A549 (cell line): ENCODE results near the gene AADAC. TPM values are rescaled to one million over a fixed set of nuclear protein-coding genes. Genes with fewer than 3 reads are reported as not detected.
A peak's percentile ranks its signal among the peaks of the same experiment; 100 is the strongest.

Experiments
- ATAC-seq, 2 experiments: fragments of 200-7000 bp in 1 of 2; fragments of >200 bp in 1 of 2; cut with Nextera tagmentation in 1 of 2; cut with Tn5 transposase in 1 of 2; 3 replicates each; pipeline versions ENCODE4 v1.8.0 to v1.9.1; 2018 to 2020; ENCODE audit warnings: mild to moderate bottlenecking in 1 of 2, moderate library complexity in 1 of 2
- CTCF ChIA-PET: fragments of 300-600 bp; sonication (Branson Sonifier 250); formaldehyde crosslinking; extraction: SDS; loops from one replicate; lab custom pipeline; 2021; ENCODE audit warnings: antibody characterized with exemption, inconsistent platforms; lab: Yijun Ruan, JAX
- POLR2A ChIA-PET: fragments of 350-600 bp; formaldehyde crosslinking; extraction: SDS; loops from one replicate; lab custom pipeline; 2021; ENCODE audit warnings: antibody characterized with exemption, inconsistent platforms; lab: Yijun Ruan, JAX
- DNase-seq, 2 experiments: peaks; one replicate each; pipeline versions ENCODE4 v3.0.0 to v3.0.0-alpha.2; 2011 to 2016; ENCODE audit warnings: low read depth in 1 of 2, low spot score in 1 of 2
- FAIRE-seq: peaks from 2 replicates; lab custom pipeline; 2011; peaks lifted over from hg19 to GRCh38; lab: Jason Lieb, UNC
- H3K27ac ChIP-seq, 2 experiments: fragments of >200 bp; sonication (Bioruptor Twin); formaldehyde crosslinking; 3 replicates each; pipeline ENCODE4 v1.5.1; 2016 to 2017
- H3K4me1 ChIP-seq: fragments of >200 bp; sonication (Bioruptor Twin); formaldehyde crosslinking; 3 replicates; pipeline ENCODE4 v1.6.1; 2016
- H3K4me2 ChIP-seq: fragments of >200 bp; sonication (Bioruptor Twin); formaldehyde crosslinking; 3 replicates; pipeline ENCODE4 v1.6.1; 2016
- H3K4me3 ChIP-seq: fragments of >200 bp; sonication (Bioruptor Twin); formaldehyde crosslinking; 3 replicates; pipeline ENCODE4 v1.5.1; 2016
- H3K9me3 ChIP-seq: fragments of >200 bp; sonication (Bioruptor Twin); formaldehyde crosslinking; 3 replicates; pipeline ENCODE4 v1.6.1; 2016
- CBX2 ChIP-seq: fragments of 200-600 bp; sonication (generic); IDR thresholded peaks from 2 replicates; pipeline ENCODE4 v1.6.1; 2016; ENCODE audit warnings: low read depth, mild to moderate bottlenecking, borderline replicate concordance
- CBX8 ChIP-seq: fragments of 200-600 bp; sonication (generic); IDR thresholded peaks from 2 replicates; pipeline ENCODE4 v1.6.1; 2016
- CHD2 ChIP-seq: fragments of 150-350 bp; IDR thresholded peaks from 2 replicates; pipeline ENCODE4 v1.6.1; 2014; ENCODE audit warnings: low read length; ENCODE audit not compliant: partially characterized antibody
- EHF ChIP-seq: fragments of 250-450 bp; sonication (Bioruptor Pico); IDR thresholded peaks from 2 replicates; pipeline ENCODE4 v1.5.0; 2020; ENCODE audit warnings: mild to moderate bottlenecking
- EP300 ChIP-seq, 2 experiments: fragments of >200 bp; sonication (Bioruptor Twin); formaldehyde crosslinking; IDR thresholded peaks; 2 replicates in 1 of 2; 3 replicates in 1 of 2; pipeline ENCODE4 v1.6.1; 2016 to 2017
- FOSB ChIP-seq: fragments of 250-450 bp; sonication (Bioruptor Pico); IDR thresholded peaks from 2 replicates; pipeline ENCODE4 v1.5.0; 2020; ENCODE audit warnings: mild to moderate bottlenecking, moderate library complexity
- HEYL ChIP-seq: fragments of 250-450 bp; sonication (Bioruptor Pico); IDR thresholded peaks from 2 replicates; pipeline ENCODE4 v1.8.0; 2021; ENCODE audit warnings: mild to moderate bottlenecking, moderate library complexity
- HOXA7 ChIP-seq: fragments of 250-450 bp; sonication (Bioruptor Pico); IDR thresholded peaks from 2 replicates; pipeline ENCODE4 v1.5.0; 2020; ENCODE audit warnings: mild to moderate bottlenecking, moderate library complexity
- KDM1A ChIP-seq: fragments of 200-600 bp; sonication (generic); IDR thresholded peaks from 2 replicates; pipeline ENCODE4 v1.6.1; 2016; ENCODE audit warnings: low read depth, mild to moderate bottlenecking
- KDM5A ChIP-seq: fragments of 200-600 bp; sonication (generic); IDR thresholded peaks from 2 replicates; pipeline ENCODE4 v1.6.1; 2016; ENCODE audit warnings: antibody characterized with exemption, mild to moderate bottlenecking
- POLR2A ChIP-seq: IDR thresholded peaks from 2 replicates; pipeline ENCODE4 v1.6.1; 2012; ENCODE audit warnings: mild to moderate bottlenecking, low read length
- RAD21 ChIP-seq, 2 experiments: fragments of >200 bp in 1 of 2; sonication (Bioruptor Twin) in 1 of 2; formaldehyde crosslinking in 1 of 2; IDR thresholded peaks in 1 of 2; conservative IDR thresholded peaks in 1 of 2; 2 replicates in 1 of 2; 3 replicates in 1 of 2; pipeline ENCODE4 v1.6.1; 2012 to 2018; ENCODE audit warnings: inconsistent platforms in 1 of 2
- RARB ChIP-seq: fragments of 250-450 bp; sonication (Bioruptor Pico); IDR thresholded peaks from 2 replicates; pipeline ENCODE4 v1.8.0; 2021; ENCODE audit warnings: mild to moderate bottlenecking, moderate library complexity
- RCOR1 ChIP-seq: fragments of 150-350 bp; IDR thresholded peaks from 2 replicates; pipeline ENCODE4 v1.6.1; 2014; ENCODE audit warnings: antibody characterized with exemption, low read length, low read depth
- SMC3 ChIP-seq: fragments of >200 bp; sonication (Bioruptor Twin); formaldehyde crosslinking; IDR thresholded peaks from 3 replicates; pipeline ENCODE4 v1.6.1; 2018; ENCODE audit warnings: inconsistent platforms
- TFCP2L1 ChIP-seq: fragments of 250-450 bp; sonication (Bioruptor Pico); IDR thresholded peaks from 2 replicates; pipeline ENCODE4 v1.5.0; 2021; ENCODE audit warnings: mild to moderate bottlenecking
- ZC3H11A ChIP-seq: fragments of 450-650 bp; IDR thresholded peaks from 2 replicates; pipeline ENCODE4 v1.6.1; 2014; ENCODE audit warnings: antibody characterized with exemption, mild to moderate bottlenecking
- ZSCAN20 ChIP-seq: fragments of 250-450 bp; sonication (Bioruptor Pico); IDR thresholded peaks from 2 replicates; pipeline ENCODE4 v1.8.0; 2022; ENCODE audit warnings: mild to moderate bottlenecking, moderate library complexity
- WGBS: methylation state at CpG from one replicate; pipeline ENCODE4 v1.1.6; 2017; ENCODE audit errors: missing lambda C conversion rate; 5-methylcytosine and 5-hydroxymethylcytosine counted together
- polyA plus RNA-seq, 4 experiments: library from polyadenylated mRNA; depleted of rRNA in 3 of 4; stranded (reverse); fragments of >200 nt; fragmentation: RNase III in 1 of 4; extraction: RNeasy Plus Mini Kit Qiagen cat#74134 plus additional on column Dnase treatment in 1 of 4; gene quantifications; 2 replicates in 3 of 4; 3 replicates in 1 of 4; pipeline ENCODE4 v1.2.3, GENCODE V29; 2011 to 2017
- TF ChIP-seq, protein P1 (sequence below): fragments of >200 bp; sonication (Bioruptor Twin); formaldehyde crosslinking; IDR thresholded peaks from 2 replicates; pipeline ENCODE4 v1.6.1; 2016
- TF ChIP-seq, protein P2 (sequence below): fragments of 250-450 bp; sonication (Bioruptor Pico); IDR thresholded peaks from 2 replicates; pipeline ENCODE4 v1.5.0; 2020; ENCODE audit warnings: low read depth, mild to moderate bottlenecking, moderate library complexity
- TF ChIP-seq, protein P3 (sequence below): fragments of >200 bp; sonication (Bioruptor Twin); formaldehyde crosslinking; IDR thresholded peaks from 3 replicates; pipeline ENCODE4 v1.6.1; 2016
- TF ChIP-seq, protein P4 (sequence below): fragments of 250-450 bp; sonication (Bioruptor Pico); IDR thresholded peaks from 2 replicates; pipeline ENCODE4 v1.5.0; 2021; ENCODE audit warnings: mild to moderate bottlenecking, moderate library complexity, borderline replicate concordance
- TF ChIP-seq, protein P5 (sequence below): fragments of 150-350 bp; IDR thresholded peaks from 2 replicates; pipeline ENCODE4 v1.6.1; 2014; ENCODE audit warnings: low read depth, mild to moderate bottlenecking, low read length
- TF ChIP-seq, protein P6 (sequence below): fragments of 200-600 bp; sonication (generic); IDR thresholded peaks from 2 replicates; pipeline ENCODE4 v1.6.1; 2016; ENCODE audit warnings: antibody characterized with exemption, mild to moderate bottlenecking, moderate library complexity
- TF ChIP-seq, protein P7 (sequence below): IDR thresholded peaks from 2 replicates; pipeline ENCODE4 v1.6.1; 2012

The AADAC gene
- polyA plus RNA-seq, 2 of the 4 experiments (the other 2 are of a cell fraction): 15.3 to 45.0 TPM

DNA sequence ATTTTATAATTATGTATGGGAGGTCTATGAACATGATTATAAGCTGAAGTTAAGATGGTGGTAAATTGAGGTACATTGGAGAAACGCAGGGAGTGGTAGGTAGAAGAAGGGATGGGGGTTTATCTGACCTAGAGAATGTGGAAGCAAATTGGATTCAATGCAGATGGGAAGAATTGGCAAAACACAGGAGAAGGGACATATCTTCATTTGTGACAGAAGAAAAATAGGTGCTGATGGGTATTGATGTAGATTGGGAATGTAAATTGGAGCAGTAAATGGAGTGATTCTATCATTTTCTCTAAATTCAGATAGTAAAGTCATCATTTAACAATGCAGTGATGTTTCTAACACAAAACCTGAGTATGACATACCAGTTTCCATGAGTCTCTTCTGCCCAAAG lies 39.7 kb upstream of the AADAC start:
- no peak overlapping the region for H3K4me3 ChIP-seq
- H3K27ac ChIP-seq: 0 out of 6 replicates have a peak overlapping the region, but pooled peaks of 1 of the 2 experiments have one; percentile 31
- DNase-seq (no peak), ATAC-seq (no peak), FAIRE-seq (no peak)
- no peaks in the 10 kb centered on the region for H3K9me3 ChIP-seq
- POLR2A ChIA-PET: no interaction called here
- 92% methylated on average over 1 of the region's 1 CpG for WGBS
- H3K4me2 ChIP-seq: peak overlapping the region; percentile 18
- CTCF ChIA-PET: interaction anchor here (0.8 kb wide), 1 partner anchor 24 kb away, joined by 3 read pairs; no protein-coding TSS in a partner anchor
- peaks cover 68% of the 10 kb centered on the region for H3K4me1 ChIP-seq
- TF ChIP-seq RAD21 (conservative IDR thresholded peaks at IDR 0.05 in 1 of 2, IDR thresholded peaks at IDR 0.05 in 1 of 2) (no peak), FOSB (CRISPR knock-in tag) (peak; percentile 87), HOXA7 (CRISPR knock-in tag) (peak; percentile 88), EHF (CRISPR knock-in tag) (peak; percentile 71; the same call in 1 of the 2 replicates), HEYL (CRISPR knock-in tag) (0 out of 2 replicates have a peak, but pooled peaks have one; percentile 20), TFCP2L1 (CRISPR knock-in tag) (peak; percentile 88)
- TF ChIP-seq, protein P1, sequence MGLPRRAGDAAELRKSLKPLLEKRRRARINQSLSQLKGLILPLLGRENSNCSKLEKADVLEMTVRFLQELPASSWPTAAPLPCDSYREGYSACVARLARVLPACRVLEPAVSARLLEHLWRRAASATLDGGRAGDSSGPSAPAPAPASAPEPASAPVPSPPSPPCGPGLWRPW: no peak
- TF ChIP-seq, protein P2, sequence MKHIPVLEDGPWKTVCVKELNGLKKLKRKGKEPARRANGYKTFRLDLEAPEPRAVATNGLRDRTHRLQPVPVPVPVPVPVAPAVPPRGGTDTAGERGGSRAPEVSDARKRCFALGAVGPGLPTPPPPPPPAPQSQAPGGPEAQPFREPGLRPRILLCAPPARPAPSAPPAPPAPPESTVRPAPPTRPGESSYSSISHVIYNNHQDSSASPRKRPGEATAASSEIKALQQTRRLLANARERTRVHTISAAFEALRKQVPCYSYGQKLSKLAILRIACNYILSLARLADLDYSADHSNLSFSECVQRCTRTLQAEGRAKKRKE (CRISPR knock-in tag): 0 out of 2 replicates have a peak, but pooled peaks have one; percentile 54

DNA sequence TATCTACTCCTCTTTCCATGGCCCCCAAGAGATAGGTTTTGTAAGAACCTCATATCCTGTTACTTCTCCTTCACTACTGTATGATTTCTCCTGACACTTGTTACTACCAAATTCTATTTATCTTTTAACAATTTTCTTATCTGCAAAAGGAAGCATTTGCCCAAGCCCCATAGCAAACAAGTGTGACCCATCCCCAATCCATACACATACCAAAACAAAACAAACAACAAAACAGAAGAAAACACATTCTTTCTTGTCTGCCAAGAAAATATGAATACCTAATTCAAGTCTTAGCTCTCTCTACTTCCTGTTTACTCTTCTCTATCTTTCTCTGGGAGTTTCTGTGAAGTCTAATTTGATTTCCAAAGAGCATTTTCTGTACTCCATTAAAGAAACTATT lies 39.0 kb upstream of the AADAC start:
- peak in 1 of 2 experiments; percentile 4; a peak in 2 of 6 replicates for ATAC-seq
- ChIA-PET CTCF (no interaction called here), POLR2A (no interaction called here)
- DNase-seq: peak in 1 of 2 experiments; percentile 47
- no peaks in the 10 kb centered on the region for H3K9me3 ChIP-seq
- FAIRE-seq: peak; percentile 51
- peak overlapping the region; percentile 18 for H3K4me2 ChIP-seq
- H3K27ac ChIP-seq: peak overlapping the region; percentile 1 to 41; a peak in 2 of 6 replicates
- no peak overlapping the region for H3K4me3 ChIP-seq
- H3K4me1 ChIP-seq: peaks cover 68% of the 10 kb centered on the region
- TF ChIP-seq FOSB (CRISPR knock-in tag) (peak; percentile 62; the same call in 1 of the 2 replicates), EP300 (IDR thresholded peaks at IDR 0.05) (no peak), KDM5A (no peak), EHF (CRISPR knock-in tag) (no peak), RARB (CRISPR knock-in tag) (peak; percentile 87), CBX2 (no peak), ZC3H11A (no peak), KDM1A (no peak), TFCP2L1 (CRISPR knock-in tag) (peak; percentile 66), POLR2A (no peak), ZSCAN20 (0 out of 2 replicates have a peak, but pooled peaks have one; percentile 8), CBX8 (no peak), CHD2 (no peak), RCOR1 (no peak), SMC3 (no peak)
- TF ChIP-seq, protein P3, sequence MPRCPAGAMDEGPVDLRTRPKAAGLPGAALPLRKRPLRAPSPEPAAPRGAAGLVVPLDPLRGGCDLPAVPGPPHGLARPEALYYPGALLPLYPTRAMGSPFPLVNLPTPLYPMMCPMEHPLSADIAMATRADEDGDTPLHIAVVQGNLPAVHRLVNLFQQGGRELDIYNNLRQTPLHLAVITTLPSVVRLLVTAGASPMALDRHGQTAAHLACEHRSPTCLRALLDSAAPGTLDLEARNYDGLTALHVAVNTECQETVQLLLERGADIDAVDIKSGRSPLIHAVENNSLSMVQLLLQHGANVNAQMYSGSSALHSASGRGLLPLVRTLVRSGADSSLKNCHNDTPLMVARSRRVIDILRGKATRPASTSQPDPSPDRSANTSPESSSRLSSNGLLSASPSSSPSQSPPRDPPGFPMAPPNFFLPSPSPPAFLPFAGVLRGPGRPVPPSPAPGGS: no peak
- TF ChIP-seq, protein P4, sequence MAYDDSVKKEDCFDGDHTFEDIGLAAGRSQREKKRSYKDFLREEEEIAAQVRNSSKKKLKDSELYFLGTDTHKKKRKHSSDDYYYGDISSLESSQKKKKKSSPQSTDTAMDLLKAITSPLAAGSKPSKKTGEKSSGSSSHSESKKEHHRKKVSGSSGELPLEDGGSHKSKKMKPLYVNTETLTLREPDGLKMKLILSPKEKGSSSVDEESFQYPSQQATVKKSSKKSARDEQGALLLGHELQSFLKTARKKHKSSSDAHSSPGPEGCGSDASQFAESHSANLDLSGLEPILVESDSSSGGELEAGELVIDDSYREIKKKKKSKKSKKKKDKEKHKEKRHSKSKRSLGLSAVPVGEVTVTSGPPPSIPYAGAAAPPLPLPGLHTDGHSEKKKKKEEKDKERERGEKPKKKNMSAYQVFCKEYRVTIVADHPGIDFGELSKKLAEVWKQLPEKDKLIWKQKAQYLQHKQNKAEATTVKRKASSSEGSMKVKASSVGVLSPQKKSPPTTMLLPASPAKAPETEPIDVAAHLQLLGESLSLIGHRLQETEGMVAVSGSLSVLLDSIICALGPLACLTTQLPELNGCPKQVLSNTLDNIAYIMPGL: peak; percentile 79; the same call in 1 of the 2 replicates
- TF ChIP-seq, protein P5, sequence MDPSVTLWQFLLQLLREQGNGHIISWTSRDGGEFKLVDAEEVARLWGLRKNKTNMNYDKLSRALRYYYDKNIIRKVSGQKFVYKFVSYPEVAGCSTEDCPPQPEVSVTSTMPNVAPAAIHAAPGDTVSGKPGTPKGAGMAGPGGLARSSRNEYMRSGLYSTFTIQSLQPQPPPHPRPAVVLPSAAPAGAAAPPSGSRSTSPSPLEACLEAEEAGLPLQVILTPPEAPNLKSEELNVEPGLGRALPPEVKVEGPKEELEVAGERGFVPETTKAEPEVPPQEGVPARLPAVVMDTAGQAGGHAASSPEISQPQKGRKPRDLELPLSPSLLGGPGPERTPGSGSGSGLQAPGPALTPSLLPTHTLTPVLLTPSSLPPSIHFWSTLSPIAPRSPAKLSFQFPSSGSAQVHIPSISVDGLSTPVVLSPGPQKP: no peak
- TF ChIP-seq, protein P6, sequence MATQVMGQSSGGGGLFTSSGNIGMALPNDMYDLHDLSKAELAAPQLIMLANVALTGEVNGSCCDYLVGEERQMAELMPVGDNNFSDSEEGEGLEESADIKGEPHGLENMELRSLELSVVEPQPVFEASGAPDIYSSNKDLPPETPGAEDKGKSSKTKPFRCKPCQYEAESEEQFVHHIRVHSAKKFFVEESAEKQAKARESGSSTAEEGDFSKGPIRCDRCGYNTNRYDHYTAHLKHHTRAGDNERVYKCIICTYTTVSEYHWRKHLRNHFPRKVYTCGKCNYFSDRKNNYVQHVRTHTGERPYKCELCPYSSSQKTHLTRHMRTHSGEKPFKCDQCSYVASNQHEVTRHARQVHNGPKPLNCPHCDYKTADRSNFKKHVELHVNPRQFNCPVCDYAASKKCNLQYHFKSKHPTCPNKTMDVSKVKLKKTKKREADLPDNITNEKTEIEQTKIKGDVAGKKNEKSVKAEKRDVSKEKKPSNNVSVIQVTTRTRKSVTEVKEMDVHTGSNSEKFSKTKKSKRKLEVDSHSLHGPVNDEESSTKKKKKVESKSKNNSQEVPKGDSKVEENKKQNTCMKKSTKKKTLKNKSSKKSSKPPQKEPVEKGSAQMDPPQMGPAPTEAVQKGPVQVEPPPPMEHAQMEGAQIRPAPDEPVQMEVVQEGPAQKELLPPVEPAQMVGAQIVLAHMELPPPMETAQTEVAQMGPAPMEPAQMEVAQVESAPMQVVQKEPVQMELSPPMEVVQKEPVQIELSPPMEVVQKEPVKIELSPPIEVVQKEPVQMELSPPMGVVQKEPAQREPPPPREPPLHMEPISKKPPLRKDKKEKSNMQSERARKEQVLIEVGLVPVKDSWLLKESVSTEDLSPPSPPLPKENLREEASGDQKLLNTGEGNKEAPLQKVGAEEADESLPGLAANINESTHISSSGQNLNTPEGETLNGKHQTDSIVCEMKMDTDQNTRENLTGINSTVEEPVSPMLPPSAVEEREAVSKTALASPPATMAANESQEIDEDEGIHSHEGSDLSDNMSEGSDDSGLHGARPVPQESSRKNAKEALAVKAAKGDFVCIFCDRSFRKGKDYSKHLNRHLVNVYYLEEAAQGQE: no peak
- TF ChIP-seq, protein P2 (CRISPR knock-in tag): no peak
- TF ChIP-seq, protein P7, sequence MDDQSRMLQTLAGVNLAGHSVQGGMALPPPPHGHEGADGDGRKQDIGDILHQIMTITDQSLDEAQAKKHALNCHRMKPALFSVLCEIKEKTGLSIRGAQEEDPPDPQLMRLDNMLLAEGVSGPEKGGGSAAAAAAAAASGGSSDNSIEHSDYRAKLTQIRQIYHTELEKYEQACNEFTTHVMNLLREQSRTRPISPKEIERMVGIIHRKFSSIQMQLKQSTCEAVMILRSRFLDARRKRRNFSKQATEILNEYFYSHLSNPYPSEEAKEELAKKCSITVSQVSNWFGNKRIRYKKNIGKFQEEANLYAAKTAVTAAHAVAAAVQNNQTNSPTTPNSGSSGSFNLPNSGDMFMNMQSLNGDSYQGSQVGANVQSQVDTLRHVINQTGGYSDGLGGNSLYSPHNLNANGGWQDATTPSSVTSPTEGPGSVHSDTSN: no peak
